Nephron progenitor cell (in vitro differentiated cells): Measurements from ENCODE around the gene FAM131B.

Experiments used
- DNase-seq: peaks from one replicate; pipeline ENCODE4 v3.0.0; 2021
- H3K27ac Mint-ChIP-seq: 2 replicates; pipeline ENCODE4 v1.8.0; 2021; ENCODE audit warnings: mild to moderate bottlenecking, moderate library complexity, mixed read lengths
- H3K27me3 Mint-ChIP-seq: 2 replicates; pipeline ENCODE4 v1.8.0; 2021; ENCODE audit warnings: mild to moderate bottlenecking, low read depth, mixed read lengths; ENCODE audit not compliant: poor library complexity
- H3K36me3 Mint-ChIP-seq: 2 replicates; pipeline ENCODE4 v1.8.0; 2021; ENCODE audit warnings: low read depth, mixed read lengths
- H3K4me1 Mint-ChIP-seq: 2 replicates; pipeline ENCODE4 v1.8.0; 2021; ENCODE audit warnings: mixed read lengths
- H3K4me3 Mint-ChIP-seq: 2 replicates; pipeline ENCODE4 v1.8.0; 2021; ENCODE audit warnings: mild to moderate bottlenecking, moderate library complexity, mixed read lengths
- H3K9me3 Mint-ChIP-seq: 2 replicates; pipeline ENCODE4 v1.8.0; 2021; ENCODE audit warnings: mild to moderate bottlenecking, moderate library complexity, mixed read lengths
- CTCF ChIP-seq: fragments of 200-600 bp; sonication (generic); IDR thresholded peaks from 2 replicates; pipeline ENCODE4 v1.5.0; 2021; ENCODE audit warnings: antibody characterized with exemption

FAM131B gene

GRCh38 chr7:143356414-143357050 lies 6.0 kb downstream of the FAM131B start:
- no peak for DNase-seq
- Mint-ChIP-seq H3K9me3 (no peaks in the 10 kb centered on the region), H3K4me1 (peaks cover 49% of the 10 kb centered on the region), H3K27ac (no peak overlapping the region), H3K36me3 (no peaks in the 10 kb centered on the region), H3K27me3 (peaks cover 50% of the 10 kb centered on the region), H3K4me3 (no peak overlapping the region)
- no peak for TF ChIP-seq CTCF

- Mint-ChIP-seq H3K4me1 (peaks cover 50% of the 10 kb centered on the region), H3K4me3 (no peak overlapping the region), H3K9me3 (no peaks in the 10 kb centered on the region), H3K36me3 (no peaks in the 10 kb centered on the region), H3K27ac (peak overlapping the region; percentile 44), H3K27me3 (peaks cover 44% of the 10 kb centered on the region)
- no peak for TF ChIP-seq CTCF
- no peak for DNase-seq
These were observed 6.8 kb downstream of the FAM131B start for GRCh38 chr7:143355450-143356385.

GRCh38 chr7:143354965-143355364 lies 7.5 kb downstream of the FAM131B start:
- Mint-ChIP-seq H3K27ac (no peak overlapping the region), H3K36me3 (no peaks in the 10 kb centered on the region), H3K27me3 (peaks cover 38% of the 10 kb centered on the region), H3K4me3 (no peak overlapping the region), H3K4me1 (peaks cover 45% of the 10 kb centered on the region), H3K9me3 (no peaks in the 10 kb centered on the region)
- TF ChIP-seq CTCF = no peak
- DNase-seq = no peak

- no peak for TF ChIP-seq CTCF
- no peaks in the 10 kb centered on the region for H3K9me3 Mint-ChIP-seq
- H3K27me3 Mint-ChIP-seq = peaks cover 35% of the 10 kb centered on the region
- peaks cover 45% of the 10 kb centered on the region for H3K4me1 Mint-ChIP-seq
- no peak for DNase-seq
- H3K36me3 Mint-ChIP-seq = no peaks in the 10 kb centered on the region
- H3K4me3 Mint-ChIP-seq = no peak overlapping the region
- H3K27ac Mint-ChIP-seq = no peak overlapping the region
These were observed 8.1 kb downstream of the FAM131B start for GRCh38 chr7:143354376-143354775.

- no peak for TF ChIP-seq CTCF
- H3K27me3 Mint-ChIP-seq = peaks cover 35% of the 10 kb centered on the region
- H3K9me3 Mint-ChIP-seq = no peaks in the 10 kb centered on the region
- peak; percentile 35 for DNase-seq
- H3K4me1 Mint-ChIP-seq = peaks cover 45% of the 10 kb centered on the region
- no peaks in the 10 kb centered on the region for H3K36me3 Mint-ChIP-seq
- H3K4me3 Mint-ChIP-seq = peak overlapping the region; percentile 57
- peak overlapping the region; percentile 92 for H3K27ac Mint-ChIP-seq
These were observed 9.9 kb downstream of the FAM131B start for GRCh38 chr7:143352531-143353002.
